HG02973 (cell line): ENCODE data around the gene SLC39A13.

Experiments
- ATAC-seq: cut with Tn5 transposase; IDR thresholded peaks from one replicate; pipeline ENCODE4 v1.9.1; 2021; ENCODE audit warnings: moderate library complexity; ENCODE audit not compliant: unreplicated experiment

The SLC39A13 gene

DNA sequence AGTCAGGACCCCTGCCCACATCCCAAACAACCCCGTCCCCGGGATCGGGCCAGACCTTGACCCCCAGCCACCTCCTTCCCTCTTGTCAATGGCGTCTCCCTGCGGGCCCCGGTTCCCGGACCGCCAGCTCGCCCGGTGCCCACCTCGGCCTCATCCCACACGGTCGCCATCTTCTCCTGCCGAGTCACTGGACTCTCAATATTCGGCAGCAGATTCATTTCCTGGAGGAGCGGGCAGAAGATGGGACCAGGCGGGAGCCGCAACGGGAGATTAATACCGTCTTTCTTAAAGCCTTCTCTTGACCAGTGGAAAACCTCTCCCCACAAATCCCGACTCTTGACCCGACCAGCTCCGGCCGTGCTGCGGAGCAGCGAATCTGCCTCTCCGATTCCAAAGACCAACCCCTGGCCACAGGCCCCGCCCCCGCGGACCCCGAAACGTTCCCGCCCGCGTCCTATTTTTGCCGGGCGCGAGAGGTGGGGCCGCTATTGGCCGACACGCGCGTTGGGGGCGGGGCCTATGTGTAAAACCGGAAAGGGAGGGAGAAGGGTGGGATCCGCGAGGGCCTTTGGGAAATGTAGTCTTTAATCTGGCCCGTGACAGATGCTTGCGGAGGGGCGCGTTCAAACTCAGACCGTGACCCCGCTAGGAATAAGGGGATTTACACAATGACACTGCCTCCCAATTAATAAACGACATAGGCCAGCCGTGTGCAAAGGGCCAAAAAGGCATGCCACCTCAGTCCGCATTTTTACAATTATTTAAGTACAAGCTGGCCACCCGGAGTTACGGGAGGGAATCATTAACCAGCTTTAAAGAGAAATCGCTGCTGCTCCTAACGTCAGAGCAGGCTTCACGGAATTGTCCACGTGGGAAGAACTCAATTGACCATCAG, 17.9 kb downstream of the SLC39A13 start, which contains the start of gene PSMC3:
Gene PSMC3, minus strand, starts transcription at position 378 of the 895 bp plus-strand sequence. Its CDS starts 160 bp downstream, at position 218.
- ATAC-seq: peak; percentile 87

DNA sequence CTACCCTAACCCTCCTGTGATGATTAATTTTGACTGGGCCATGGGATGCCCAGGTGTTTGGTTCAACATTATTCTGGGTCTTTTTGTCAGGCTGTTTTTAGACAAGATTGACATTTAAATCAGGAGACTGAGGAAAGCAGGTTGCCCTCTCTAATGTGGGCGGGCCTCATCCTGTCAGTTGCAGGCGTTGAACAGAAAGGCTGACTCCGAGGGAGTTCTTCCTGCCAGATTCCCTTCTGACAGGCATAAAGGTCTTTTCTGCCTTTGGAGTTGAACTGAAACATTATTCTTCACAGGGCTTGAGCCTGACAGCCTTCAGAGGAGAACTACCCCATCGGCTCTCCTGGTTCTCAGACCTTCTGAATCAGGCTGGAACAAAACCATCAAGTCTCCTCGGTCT, 22.1 kb downstream of the SLC39A13 start:
- no peak for ATAC-seq

DNA sequence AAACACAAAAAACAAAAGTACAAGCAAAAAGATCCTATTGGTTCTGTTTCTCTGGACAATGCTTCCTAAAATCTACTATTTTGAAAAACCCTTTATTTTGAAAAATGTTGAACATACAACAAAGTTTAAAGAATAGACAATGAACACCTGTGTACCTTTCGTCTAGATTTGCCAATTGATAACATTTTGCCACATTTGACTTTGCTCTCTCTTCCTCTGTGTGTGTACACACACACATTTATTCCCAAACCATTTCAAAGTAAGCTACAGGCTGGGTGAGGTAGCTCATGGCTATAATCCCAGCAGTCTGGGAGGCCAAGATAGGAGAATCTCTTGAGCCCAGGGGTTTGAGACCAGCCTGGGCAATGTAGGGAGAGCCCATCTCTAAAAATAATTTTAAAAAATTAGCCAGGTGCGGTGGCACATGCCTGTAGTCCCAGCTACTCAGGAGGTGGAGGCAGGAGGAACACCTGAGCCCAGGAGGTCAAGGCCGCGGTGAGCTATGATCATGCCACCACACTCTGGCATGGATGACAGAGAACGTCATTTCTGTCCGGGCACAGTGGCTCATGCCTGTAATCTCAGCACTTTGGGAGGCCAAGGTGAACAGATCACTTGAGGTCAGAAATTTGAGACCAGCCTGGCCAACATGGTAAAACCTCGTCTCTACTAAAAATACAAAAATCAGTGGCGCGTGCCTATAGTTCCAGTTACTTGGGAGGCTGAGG, 23.1 kb downstream of the SLC39A13 start:
- no peak for ATAC-seq

DNA sequence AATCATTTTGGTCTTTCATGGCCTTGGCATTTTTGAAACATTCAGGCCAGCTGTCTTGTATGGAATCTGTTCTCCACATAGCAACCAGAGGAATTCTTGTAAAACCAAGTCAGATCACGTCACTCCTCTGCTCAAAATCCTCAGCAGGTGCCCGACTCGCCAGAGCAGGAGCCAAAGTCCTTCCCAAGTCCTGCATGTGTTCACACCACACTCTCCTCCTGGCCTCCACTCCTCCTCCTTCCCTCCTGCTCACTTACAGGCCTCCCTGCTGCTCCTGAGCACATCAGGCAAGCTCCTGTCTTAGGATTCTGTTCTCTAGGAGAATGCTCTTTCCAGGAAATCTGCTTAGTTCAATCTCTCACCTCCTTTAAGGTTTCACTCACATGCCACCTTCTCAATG, 24.8 kb downstream of the SLC39A13 start:
- ATAC-seq: no peak

GRCh38 chr11:47434011-47434786, 25.8 kb downstream of the SLC39A13 start:
- ATAC-seq: no peak

DNA sequence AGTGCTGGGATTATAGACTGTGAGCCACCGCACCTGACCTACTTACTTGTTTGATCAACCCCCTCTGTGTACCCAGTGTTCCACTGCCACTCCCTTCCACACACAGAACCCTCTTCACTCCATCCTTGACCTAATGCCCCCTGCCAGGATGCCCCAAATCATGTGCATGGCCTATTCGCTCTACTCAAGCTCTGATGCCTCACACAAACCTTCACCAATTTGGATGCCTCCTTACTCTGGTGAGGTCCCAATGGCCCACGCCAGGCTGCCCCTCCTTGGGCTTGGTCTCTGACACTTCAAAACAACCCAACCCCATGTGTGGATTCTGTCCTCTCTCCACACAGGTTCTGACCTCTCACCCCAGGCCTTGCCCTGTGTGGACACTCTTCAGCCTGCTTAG, 27.3 kb downstream of the SLC39A13 start:
- no peak for ATAC-seq

GRCh38 chr11:47436726-47437125, 28.3 kb downstream of the SLC39A13 start:
- no peak for ATAC-seq

- no peak for ATAC-seq
Observed at GRCh38 chr11:47437218-47437745, 28.9 kb downstream of the SLC39A13 start.

DNA sequence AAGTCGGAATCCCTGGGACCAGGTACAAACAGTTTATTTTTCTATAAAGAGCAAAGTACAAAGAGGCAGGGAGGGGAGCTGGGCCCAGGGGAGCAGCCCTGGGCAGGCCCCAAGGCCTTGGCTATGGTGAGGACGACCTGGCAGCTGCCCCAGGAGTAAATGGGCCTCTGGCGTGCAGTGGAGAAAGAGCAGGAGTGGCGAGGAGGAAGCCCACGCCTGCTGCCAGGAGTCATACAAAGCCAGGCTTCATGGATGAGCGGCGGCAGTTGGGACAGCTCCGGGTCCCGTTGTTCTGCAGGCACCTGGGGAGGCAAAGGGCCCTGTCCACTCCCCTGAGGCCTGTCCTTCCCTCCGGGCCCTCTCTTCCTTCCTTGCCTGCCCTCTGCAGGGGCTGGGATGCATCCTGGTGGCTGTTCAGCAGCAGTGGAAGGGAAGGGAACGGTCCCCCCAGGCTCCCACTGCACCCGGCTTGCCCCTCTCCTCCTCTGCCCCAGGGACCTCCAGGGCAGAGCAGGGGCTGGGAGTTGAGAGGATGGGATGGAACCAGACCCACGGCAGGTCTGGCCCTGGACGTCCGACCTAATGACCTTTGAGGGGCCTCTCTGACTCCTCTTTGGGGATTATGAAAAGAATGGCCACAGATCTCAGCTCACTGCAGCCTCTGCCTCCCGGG, 29.5 kb downstream of the SLC39A13 start:
- no peak for ATAC-seq

DNA sequence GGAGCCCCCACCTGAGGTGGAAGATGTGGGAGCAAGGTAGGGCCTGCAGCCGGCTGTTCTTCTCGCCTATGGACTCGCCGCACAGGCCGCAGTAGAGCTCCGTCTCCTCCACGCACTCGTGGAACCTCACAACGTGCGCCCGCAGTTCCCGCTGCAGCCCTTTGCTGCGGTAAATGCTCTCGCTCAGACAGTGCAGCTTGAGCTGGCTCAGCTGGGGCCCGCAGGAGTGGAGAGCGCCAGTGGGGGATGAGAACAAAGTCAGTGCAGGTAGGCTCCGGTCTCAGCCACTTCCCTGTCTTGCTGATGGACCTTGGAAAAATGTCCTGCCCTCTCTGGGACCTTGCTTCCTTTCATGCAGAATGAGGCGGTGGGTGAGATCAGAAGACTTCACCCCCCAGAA, 30.3 kb downstream of the SLC39A13 start:
- no peak for ATAC-seq

DNA sequence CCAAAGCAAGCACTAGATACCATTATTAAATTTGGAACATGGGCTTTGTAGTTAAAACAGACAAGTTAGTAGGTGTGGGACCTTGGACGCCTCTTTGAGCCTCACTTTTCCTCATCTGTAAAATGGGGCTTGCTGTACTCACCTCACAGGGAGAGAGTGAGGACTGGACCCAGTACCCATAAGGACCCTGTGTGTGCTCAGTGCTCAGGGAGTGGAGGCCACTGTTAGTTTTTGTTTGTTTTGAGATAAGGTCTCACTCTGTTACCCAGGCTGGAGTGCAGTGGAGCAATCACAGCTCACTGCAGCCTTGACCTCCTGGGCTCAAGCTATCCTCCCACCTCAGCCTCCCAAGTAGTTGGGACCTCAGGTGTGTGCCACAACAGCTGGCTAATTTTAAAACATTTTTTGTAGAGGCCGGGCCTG, 31.7 kb downstream of the SLC39A13 start:
- no peak for ATAC-seq

DNA sequence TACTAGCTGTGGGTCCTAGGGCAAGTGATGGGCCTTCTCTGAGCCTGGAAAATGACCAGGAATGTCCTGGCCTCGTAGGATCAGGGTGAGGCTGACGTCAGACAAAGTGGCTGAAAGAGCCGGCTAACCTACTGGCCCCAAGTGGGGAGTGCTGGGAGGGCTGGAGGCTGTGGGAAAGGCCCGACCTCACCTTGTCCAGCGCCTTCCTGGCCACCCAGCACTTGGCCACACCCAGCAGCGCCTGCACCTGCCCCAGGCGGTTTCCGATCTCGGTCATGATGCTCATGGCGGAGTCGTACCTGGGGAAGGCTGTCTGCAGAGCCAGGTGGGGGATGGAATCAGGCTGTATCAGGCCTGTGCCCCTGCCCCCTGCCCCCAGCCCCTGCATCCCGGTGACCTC, 33.0 kb downstream of the SLC39A13 start:
- ATAC-seq: no peak

DNA sequence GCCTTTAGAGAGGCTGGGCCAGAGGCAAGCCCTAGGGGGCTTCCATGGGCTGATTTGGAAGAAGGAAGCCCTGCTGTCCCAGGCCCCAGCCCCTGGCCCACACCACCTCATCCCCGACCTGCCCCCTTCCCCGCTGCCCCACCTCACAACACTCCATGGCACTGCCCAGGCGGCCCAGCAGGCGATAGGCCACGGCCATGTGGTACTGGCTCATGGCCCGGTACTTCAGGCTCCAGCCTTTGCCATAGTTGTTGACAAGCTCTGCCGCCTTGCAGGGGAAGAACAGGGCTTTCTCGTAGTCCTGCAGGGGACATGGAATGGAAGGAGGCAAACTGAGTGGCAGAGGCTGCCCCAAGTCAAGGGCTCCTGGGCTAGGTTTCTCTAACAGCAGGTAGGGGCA, 34.1 kb downstream of the SLC39A13 start:
- no peak for ATAC-seq

DNA sequence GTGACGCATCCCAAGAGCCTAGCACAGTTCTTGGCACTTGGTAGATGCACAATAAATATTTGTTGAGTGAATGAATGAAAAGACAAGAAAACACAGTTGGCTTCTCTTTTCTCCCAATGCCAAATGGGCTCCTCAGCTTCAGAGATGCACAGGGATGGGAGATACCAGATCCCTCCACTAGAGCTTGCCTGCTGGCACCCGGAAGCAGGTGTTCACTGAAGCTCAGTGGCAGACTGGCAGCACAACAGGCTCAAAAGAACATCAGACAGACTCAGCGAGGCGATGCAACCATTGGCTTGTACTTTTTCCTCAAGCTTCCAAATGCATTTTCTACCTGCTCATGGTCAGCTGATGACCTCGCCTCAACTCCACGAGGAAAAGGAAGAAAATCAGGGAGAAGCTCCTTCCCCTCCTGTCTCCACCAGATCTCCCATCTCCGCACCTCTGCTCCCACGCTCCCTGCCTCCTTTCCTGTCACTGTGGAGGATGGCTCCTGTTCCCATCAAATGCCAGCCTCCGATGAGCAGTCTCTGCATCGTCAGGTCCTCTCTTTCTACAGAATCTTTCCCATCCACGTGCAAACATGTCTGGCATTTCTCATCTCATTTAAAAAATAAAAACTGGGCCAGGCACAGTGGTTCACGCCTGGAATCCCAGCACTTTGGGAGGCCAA, 34.8 kb downstream of the SLC39A13 start:
- ATAC-seq: no peak

- ATAC-seq: no peak
Observed at GRCh38 chr11:47443817-47444216, 35.4 kb downstream of the SLC39A13 start.

- ATAC-seq: no peak
Observed at GRCh38 chr11:47445840-47446239, 37.5 kb downstream of the SLC39A13 start.

- no peak for ATAC-seq
Observed at GRCh38 chr11:47446833-47447232, 38.4 kb downstream of the SLC39A13 start.

- ATAC-seq: no peak
Observed at GRCh38 chr11:47447906-47448305, 39.5 kb downstream of the SLC39A13 start.

DNA sequence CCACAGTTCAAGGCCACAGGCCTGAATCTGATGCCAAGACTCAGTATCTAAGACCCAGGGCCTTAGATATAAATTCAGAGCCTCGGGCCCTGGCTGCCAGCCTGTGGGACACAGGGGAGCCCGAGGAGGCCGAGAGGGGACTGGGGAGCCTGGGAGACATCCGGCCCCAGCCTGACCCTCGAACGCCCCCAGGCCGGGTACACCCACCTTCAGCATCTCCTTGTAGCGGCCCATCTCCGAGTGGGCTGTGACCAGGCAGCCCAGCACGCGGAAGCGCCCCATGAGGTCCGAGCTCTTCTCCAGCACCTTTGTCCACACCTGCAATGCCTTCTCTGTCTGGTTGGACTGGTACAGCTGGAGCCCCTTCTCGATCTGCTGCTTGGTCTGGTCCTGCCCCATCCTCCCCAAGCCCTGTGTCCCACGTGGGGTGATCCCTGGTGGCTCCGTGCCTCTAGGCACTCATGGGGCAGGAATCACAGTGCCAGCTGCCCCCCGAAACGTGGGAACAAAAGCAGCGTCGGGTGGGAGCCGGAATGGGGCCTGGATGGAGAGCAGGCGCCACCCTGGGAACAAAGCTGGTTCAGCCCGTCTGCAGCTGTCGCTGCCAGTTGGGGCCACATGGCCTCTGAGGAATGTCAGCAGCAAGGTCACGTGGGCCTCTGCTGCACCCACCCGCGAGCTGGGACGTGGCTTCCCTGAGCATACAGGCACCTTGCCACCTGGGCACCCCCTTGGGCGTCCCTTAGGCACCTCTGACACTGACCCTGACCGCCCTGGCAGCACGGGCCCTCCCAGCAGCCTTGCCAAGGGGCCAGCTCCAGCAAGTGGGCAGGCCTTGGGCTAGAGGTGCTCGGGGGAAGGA, 40.4 kb downstream of the SLC39A13 start, which contains the start of gene RAPSN:
Gene RAPSN, minus strand, starts transcription at position 571 of the 862 bp plus-strand sequence. Its CDS starts 172 bp downstream, at position 399.
- ATAC-seq: no peak
